Left renal pelvis (tissue), 4 donors: Measurements from ENCODE around the gene KATNIP. TPM values are rescaled to one million over a fixed set of nuclear protein-coding genes. Genes with fewer than 3 reads are reported as not detected.

Source experiments
- DNase-seq, 4 donors: peaks; one replicate each; pipeline ENCODE4 v3.0.0-alpha.2; 2013; ENCODE audit warnings: low read depth in 4 of 4, low spot score in 3 of 4
- polyA plus RNA-seq, 4 donors: library from polyadenylated mRNA; unstranded; fragments of 120-200 nt; gene quantifications; one replicate each; pipeline ENCODE4 v1.2.1, GENCODE V29; 2013; ENCODE audit not compliant: insufficient read length in 4 of 4

Gene KATNIP
- 10 to 100 TPM; 12.1 to 26.5 (median 23.0) TPM for polyA plus RNA-seq

DNA sequence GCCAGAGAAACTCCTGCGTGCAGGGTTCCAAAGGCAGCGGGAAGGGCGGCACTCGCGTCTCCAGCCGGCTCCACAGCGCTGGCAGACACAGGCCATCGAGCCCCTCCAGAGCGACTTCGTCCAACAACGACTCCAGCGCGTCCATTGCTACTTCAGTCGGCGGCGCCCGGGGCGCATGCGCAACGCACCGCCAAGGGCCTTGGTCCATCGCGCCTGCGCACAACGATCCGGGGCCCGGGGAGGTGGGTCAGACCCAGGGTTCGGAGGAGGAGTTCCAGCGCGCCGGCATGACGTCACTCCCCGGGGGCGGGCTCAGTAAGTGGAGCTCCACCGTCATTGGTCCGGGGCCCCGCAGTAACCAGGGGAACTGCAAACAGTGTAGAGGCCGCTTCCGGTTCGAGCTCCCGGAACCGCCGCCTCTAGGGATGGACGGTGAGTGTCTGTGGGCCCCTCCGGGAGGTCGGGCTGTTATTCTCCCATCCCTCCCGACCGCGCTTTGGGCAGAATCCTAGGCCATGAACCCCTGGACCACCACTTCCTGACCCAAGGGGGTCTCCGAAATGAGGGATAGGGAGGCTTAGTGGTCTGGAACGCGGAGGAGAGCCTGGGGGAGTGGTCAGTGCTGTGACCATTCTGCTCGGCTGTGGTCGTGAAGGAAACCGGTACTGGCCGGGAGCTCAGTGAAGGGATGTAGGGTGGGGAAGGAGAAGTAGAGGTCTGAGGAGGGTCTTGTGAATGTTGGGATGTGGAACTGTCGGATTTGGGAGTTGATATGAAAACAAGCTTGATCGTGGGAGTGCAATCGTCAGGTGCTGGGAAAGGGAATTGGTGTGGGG, at the start of gene KATNIP, which contains the start of gene GTF3C1:
Gene KATNIP (plus strand): TSS at position 399 of the 836 bp plus-strand sequence. CDS start 27 bp downstream, at position 426.
Gene GTF3C1 (minus strand): TSS at position 168 of the 836 bp plus-strand sequence. CDS start 23 bp downstream, at position 145.
- DNase-seq, result peak; percentile 93 to 99 (median 98)

DNA sequence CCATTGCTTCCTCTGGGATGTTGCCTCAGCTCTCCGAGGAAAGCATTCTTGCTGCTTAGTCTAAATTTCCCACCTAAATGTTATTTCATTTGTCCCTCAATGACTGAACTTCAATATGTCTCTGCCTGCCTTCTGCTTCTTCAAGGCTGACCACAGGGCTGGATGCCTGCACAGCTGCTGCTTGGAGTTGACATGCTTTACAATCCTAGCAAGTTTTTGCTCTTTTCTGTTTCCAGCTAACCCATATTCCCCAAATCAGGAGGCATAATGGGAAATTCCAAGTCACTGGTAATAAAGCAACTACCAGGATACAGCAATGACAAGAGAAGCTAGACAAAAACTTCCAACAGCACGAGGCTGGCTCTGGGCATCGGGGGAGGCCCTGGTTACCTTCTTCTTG, 49.1 kb upstream of the KATNIP start:
- DNase-seq, result no peak

GRCh38 chr16:27503662-27504061, 46.3 kb upstream of the KATNIP start:
- no peak for DNase-seq

DNA sequence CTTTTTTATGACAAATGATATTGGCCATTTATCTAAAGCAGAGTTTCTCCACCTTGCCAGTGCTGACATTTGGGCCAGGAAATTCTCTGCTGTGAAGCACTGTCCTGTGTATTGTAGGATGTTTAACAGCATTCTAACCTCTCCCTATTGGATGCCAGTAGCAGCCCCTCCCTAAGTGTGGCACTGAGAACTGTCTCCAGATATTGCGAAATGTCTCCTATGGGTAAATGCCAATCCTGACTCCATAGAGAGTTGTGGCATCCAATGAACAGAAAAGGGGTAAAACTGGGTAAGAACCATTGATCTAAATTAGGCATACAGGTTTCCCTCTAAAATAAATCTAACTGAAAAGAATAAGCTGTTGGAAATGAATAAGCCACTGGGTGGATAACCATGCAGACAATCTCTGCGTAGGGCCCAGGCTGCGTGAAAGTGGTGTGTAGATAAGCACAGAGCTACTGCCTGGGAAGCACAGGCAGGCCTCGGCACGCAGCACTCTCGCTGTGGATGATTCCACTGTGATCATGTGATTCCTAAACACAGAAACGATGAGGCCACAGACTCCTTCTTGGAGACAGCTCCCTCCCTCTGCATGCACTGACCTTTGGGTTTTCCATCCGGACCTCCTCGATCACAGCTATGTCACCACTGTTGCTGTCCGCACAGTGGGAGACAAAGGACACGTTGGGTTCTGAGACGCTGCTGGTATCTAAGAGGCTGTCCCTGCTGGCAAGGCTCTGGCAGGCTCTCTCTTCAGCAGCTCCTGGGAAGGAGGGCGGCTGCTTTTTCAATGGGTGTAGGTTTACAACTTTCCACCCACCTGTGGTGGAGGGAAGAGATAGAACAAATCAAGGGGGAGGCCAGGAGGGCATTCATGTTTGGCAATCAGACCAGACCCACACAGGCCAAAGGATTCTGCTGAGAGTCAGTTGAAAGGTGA, 44.4 kb upstream of the KATNIP start:
- DNase-seq, result no peak

DNA sequence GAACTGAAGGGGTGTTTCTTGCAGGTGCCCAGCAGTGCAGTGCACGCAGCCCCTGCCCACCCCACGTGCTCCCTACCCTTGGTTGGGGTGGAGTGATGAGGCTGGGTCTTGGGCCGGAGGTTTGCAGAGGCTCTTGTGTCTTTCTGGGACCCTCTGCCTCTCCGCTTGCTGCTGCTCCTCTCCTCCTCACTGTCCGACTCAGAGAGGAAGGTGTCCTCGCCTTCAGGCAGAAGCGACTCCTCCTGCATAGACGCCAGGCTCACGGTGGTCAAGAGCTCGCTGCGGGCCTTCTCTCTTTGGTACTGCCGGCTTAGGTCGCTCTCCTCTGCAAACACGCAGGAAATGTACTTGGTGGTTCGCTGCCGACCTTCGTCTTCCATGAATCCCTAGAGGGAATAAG, 43.2 kb upstream of the KATNIP start:
- no peak for DNase-seq

DNA sequence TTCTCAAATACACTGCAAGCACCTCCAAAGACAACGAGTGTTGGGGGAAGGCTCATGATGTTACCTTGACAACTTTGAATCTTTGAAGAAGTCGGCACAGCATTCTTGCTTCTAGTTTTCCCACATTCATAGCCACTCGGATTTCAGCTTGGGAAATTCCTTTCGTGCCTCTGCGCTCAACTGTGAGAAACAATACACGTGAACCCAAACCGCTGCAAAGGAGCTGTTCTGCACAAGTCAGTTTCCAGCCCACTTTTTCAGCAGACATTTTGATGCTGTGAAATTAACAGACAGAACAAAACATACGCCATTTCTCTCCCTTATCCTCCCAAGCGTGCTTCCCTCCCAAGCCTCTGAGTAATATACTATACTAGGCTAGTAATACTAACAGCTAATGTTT, 41.5 kb upstream of the KATNIP start:
- DNase-seq, result peak in 2 of 4 donors; percentile 46 to 60

- peak; percentile 33 to 64 (median 50) for DNase-seq
Observed at GRCh38 chr16:27511657-27512448, 38.1 kb upstream of the KATNIP start.

DNA sequence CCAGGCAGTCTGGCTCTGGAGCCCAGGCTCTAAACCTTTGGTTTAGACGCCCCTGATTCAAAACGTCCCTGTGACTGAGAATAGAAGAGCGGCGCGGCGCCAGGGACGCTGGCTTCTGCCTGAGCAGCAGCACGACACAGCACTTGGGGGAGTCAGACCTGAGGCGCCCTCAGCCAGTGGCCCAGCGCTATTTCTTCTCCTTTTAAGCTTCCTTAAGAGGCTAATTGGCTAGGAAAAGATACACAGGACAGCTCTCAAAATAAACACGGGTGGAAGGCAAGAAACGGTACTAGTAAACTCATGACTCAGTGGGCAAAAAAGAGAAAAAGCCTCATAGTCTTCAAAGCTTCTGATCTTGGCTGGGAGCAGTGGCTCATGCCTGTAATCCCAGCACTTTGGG, 35.1 kb upstream of the KATNIP start:
- no peak for DNase-seq

DNA sequence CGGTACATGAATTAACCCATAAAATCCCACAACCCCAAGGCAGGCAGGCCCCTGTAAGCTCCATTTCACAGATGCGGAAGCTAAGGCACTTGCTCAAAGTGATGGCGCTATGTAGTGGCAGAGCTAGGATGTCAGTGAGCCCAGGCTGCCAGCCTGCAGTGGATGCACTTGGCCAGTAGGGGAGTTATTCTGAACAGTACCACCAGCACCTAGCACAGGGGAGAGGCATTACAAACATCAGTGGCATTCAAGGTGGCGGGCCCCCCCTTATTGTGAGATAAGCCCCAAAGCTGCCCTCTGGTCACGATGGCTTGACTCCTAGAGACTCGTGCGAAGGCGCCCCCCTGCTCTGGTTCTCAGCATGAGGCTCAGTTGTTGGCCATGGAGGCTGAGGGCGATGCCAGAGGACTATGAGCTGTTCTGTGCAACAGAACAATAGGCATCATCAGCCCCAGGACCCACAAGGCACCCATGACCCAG, 34.0 kb upstream of the KATNIP start:
- no peak for DNase-seq

DNA sequence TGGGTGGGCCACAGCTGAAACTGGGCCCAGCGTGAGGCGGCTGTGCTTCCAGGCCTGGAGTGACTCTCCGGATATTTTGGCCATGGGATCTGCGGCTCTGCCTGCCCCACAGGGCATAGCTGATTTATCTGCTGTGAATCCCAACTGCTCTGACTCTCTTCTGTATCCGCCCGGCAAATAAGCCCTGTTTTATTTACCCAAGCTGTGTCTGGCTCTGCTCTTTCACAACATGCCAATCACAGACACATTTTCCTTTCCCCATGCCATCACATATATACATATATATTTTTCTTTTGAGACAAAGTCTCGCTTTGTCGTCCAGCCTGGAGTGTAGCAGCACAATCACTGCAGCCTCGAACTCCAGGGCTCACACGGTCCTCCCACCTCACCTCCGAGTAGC, 33.6 kb upstream of the KATNIP start:
- no peak for DNase-seq

- DNase-seq, result no peak
Observed at GRCh38 chr16:27517664-27518063, 32.3 kb upstream of the KATNIP start.

DNA sequence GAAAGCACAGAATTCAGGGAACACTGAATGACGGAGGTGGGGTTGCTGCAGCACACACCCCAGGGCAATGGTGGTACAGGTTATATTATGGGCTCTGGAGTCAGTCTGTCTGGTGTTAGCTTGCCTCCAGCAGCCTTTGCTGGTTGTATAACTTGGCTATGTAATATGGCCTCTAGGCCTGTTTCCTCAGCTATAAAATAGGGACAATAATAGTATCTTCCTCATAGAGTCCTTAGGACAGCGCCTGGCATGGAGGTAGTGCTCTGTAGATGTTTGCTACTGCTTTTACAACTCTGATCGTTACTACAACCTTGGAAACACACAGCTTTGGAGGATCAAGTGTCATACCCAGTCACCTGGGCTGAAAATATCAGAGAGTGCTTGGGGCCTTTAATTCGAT, 31.7 kb upstream of the KATNIP start:
- DNase-seq, result no peak

DNA sequence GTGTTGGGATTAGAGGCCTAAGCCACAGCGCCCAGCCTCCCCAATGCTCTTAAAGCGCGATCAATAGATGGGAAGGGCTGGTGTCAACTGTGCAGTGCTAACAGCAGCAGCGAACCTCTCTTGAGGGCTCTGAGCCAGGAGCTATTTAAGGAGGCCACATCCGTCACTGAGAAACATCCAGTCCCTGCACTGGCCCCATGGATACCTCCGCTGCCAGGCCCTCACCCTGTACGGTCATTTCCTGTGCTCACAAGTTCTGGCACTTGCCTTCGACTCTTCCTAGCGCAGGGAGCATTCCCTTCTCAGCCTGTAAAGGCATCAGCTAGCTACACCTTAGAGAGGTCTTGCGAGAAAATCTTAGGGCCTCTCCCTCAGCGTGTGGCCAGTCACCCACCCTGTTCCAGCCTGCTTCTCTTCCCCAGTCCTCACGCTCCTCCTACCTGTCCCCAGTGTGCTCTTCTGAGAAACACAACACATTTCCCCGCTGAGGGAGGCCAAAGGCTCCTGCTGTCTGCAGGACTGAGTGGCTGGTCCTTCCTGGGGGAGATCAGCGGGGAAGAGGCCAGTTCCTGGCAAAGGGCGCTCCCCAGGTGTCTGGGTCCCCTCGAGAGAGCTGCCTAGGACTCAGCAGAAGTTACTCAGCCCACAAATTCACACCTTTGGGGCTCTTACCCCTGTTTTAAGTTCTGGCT, 28.8 kb upstream of the KATNIP start:
- no peak for DNase-seq

DNA sequence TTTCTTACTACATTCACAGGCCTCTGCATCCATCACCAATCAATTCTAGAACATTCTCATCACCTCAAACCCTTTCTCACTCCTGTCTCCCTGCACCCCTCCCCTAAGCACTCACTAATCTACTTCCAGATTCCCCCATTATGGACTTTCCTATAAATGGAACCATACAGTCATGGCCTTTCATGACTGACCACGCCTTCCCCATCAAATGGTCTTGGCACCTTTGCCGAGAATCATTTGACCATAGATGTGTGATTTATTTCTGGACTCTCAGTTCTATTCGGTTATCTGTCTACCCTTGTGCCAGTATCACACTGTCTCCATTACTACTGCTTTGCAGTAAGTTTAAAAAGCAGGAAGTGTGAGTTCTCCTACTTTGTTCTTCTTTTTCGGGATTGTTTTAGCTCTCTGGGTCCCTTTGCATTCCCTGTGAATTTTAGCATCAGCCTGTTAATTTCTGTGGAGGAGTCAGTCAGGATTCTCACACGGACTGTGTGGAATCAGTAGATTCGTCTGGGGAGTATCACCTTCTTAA, 27.7 kb upstream of the KATNIP start:
- DNase-seq, result no peak

DNA sequence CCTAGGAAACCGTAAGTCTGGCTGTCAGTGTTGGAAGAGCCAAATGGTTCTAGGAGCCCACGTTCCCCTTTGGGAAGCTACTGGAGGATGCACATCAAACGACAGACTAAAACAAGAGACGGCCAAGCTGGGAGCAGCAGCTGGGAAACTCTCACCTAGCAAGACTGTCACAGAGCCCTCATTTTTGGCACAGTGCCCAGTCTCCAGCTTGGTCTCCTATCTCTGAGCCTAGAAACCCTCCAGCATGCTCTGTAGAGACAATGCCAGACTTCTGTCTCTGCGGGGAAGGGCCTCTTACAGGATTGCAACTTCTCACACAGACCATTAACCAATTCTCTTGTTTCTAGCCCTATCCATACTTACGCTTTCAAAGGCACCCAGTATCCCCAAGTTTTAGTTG, 23.8 kb upstream of the KATNIP start:
- no peak for DNase-seq

- DNase-seq, result no peak
Observed at GRCh38 chr16:27528294-27528693, 21.6 kb upstream of the KATNIP start.

- DNase-seq, result no peak
Observed at GRCh38 chr16:27529962-27530361, 20.0 kb upstream of the KATNIP start.

GRCh38 chr16:27531186-27531585, 18.8 kb upstream of the KATNIP start:
- DNase-seq, result no peak
